HEK293 (cell line): ENCODE data around the gene PIGQ.

Experiments
- CTCF ChIA-PET: fragments of 350-600 bp; formaldehyde crosslinking; extraction: SDS; loops from one replicate; lab custom pipeline; 2021; ENCODE audit warnings: antibody characterized with exemption; lab: Yijun Ruan, JAX
- POLR2A ChIA-PET: fragments of 300-600 bp; formaldehyde crosslinking; extraction: SDS; loops from one replicate; lab custom pipeline; 2020; ENCODE audit warnings: antibody characterized with exemption, inconsistent platforms; lab: Yijun Ruan, JAX
- H3K27ac ChIP-seq: fragments of 200-500 bp; sonication (Bioruptor generic); 2 replicates; pipeline ENCODE4 v1.5.1; 2014; ENCODE audit warnings: low read depth, low read length, control low read depth, inconsistent platforms; ENCODE audit errors: extremely low read depth
- H3K36me3 ChIP-seq, 2 experiments: fragments of 200-500 bp in 1 of 2; sonication (Bioruptor generic) in 1 of 2; 1 replicate in 1 of 2; 2 replicates in 1 of 2; pipeline ENCODE4 v1.5.1; 2014 to 2017; ENCODE audit warnings: inconsistent platforms in 2 of 2, low read length in 2 of 2; ENCODE audit not compliant: control insufficient read depth in 2 of 2, insufficient read depth in 1 of 2
- H3K4me1 ChIP-seq: fragments of 200-500 bp; sonication (Bioruptor generic); 2 replicates; pipeline ENCODE4 v1.5.1; 2014; ENCODE audit warnings: mild to moderate bottlenecking, low read length, inconsistent platforms; ENCODE audit not compliant: control insufficient read depth, insufficient read depth
- H3K4me3 ChIP-seq: 2 replicates; pipeline ENCODE4 v1.5.1; 2011; ENCODE audit warnings: low read depth, mild to moderate bottlenecking, control low read depth, low read length, moderate library complexity
- H3K9me3 ChIP-seq: fragments of 200-500 bp; sonication (Bioruptor generic); 2 replicates; pipeline ENCODE4 v1.5.1; 2014; ENCODE audit warnings: low read depth, low read length, inconsistent platforms; ENCODE audit not compliant: control insufficient read depth, insufficient read depth
- AEBP2 ChIP-seq: fragments of 450-650 bp; formaldehyde crosslinking; IDR thresholded peaks from 2 replicates; pipeline ENCODE4 v1.5.1; 2016; ENCODE audit warnings: missing biosample characterization, missing genetic modification characterization, borderline replicate concordance
- GLIS2 ChIP-seq: fragments of 450-650 bp; formaldehyde crosslinking; IDR thresholded peaks from 2 replicates; pipeline ENCODE4 v1.5.1; 2016; ENCODE audit warnings: missing biosample characterization, missing genetic modification characterization
- KLF1 ChIP-seq: fragments of 450-650 bp; formaldehyde crosslinking; IDR thresholded peaks from 2 replicates; pipeline ENCODE4 v1.5.1; 2016; ENCODE audit warnings: missing biosample characterization, missing genetic modification characterization
- SP2 ChIP-seq: fragments of 450-650 bp; formaldehyde crosslinking; IDR thresholded peaks from 2 replicates; pipeline ENCODE4 v1.5.1; 2016; ENCODE audit warnings: missing biosample characterization, missing genetic modification characterization
- ZBTB10 ChIP-seq: fragments of 450-650 bp; formaldehyde crosslinking; IDR thresholded peaks from 2 replicates; pipeline ENCODE4 v1.5.1; 2016; ENCODE audit warnings: missing biosample characterization, missing genetic modification characterization
- ZEB2 ChIP-seq: fragments of 450-650 bp; formaldehyde crosslinking; IDR thresholded peaks from 2 replicates; pipeline ENCODE4 v1.5.1; 2016; ENCODE audit warnings: missing biosample characterization, missing genetic modification characterization
- ZNF341 ChIP-seq: fragments of 450-650 bp; formaldehyde crosslinking; IDR thresholded peaks from 2 replicates; pipeline ENCODE4; 2016; ENCODE audit warnings: low read depth, missing biosample characterization, missing genetic modification characterization
- ZNF391 ChIP-seq: fragments of 450-650 bp; formaldehyde crosslinking; IDR thresholded peaks from 2 replicates; pipeline ENCODE4 v1.5.1; 2016; ENCODE audit warnings: low read depth, missing biosample characterization, missing genetic modification characterization, borderline replicate concordance
- ZNF473 ChIP-seq: fragments of 450-650 bp; formaldehyde crosslinking; IDR thresholded peaks from 2 replicates; pipeline ENCODE4 v1.5.1; 2017; ENCODE audit warnings: missing biosample characterization, missing genetic modification characterization
- ZNF530 ChIP-seq: fragments of 450-650 bp; formaldehyde crosslinking; IDR thresholded peaks from 2 replicates; pipeline ENCODE4 v1.5.1; 2016; ENCODE audit warnings: low read depth, missing biosample characterization, missing genetic modification characterization
- ZNF580 ChIP-seq: fragments of 450-650 bp; formaldehyde crosslinking; IDR thresholded peaks from 2 replicates; pipeline ENCODE4 v1.5.1; 2016; ENCODE audit warnings: missing biosample characterization, missing genetic modification characterization
- ZNF621 ChIP-seq: fragments of 450-650 bp; formaldehyde crosslinking; IDR thresholded peaks from 2 replicates; pipeline ENCODE4 v1.5.1; 2017; ENCODE audit warnings: missing biosample characterization, missing genetic modification characterization
- ZNF664 ChIP-seq: fragments of 450-650 bp; formaldehyde crosslinking; IDR thresholded peaks from 2 replicates; pipeline ENCODE4 v1.5.1; 2016; ENCODE audit warnings: missing biosample characterization, missing genetic modification characterization
- ZNF785 ChIP-seq: fragments of 450-650 bp; formaldehyde crosslinking; IDR thresholded peaks from 2 replicates; pipeline ENCODE4 v1.5.1; 2016; ENCODE audit warnings: missing biosample characterization, missing genetic modification characterization

Gene PIGQ

GRCh38 chr16:535446-536405 is 34.0 kb upstream of the PIGQ start (continued):
- TF ChIP-seq ZBTB10 = no peak
- TF ChIP-seq AEBP2 (tag by site-specific recombination) = no peak
- peak; percentile 18; the same call in 1 of the 2 replicates for TF ChIP-seq SP2 (tag by site-specific recombination)

- Histone ChIP-seq H3K4me3 (no peak overlapping the region), H3K27ac (no peak overlapping the region), H3K4me1 (no peaks in the 10 kb centered on the region), H3K9me3 (no peaks in the 10 kb centered on the region), H3K36me3 (peaks cover 0 to 50% of the 10 kb centered on the region in 2 experiments; a peak in 2 of 3 replicates)
- CTCF ChIA-PET = interaction anchor here (0.5 to 0.6 kb wide), 2 partner anchors 69 to 136 kb away, joined by 3 read pairs; no protein-coding TSS in a partner anchor
- TF ChIP-seq ZNF664 (no peak), ZNF580 (tag by site-specific recombination) (no peak), KLF1 (tag by site-specific recombination) (no peak), ZNF341 (tag by site-specific recombination) (no peak), AEBP2 (tag by site-specific recombination) (no peak), ZEB2 (tag by site-specific recombination) (no peak), ZNF473 (no peak), ZNF785 (tag by site-specific recombination) (no peak), GLIS2 (no peak), ZNF391 (tag by site-specific recombination) (no peak), ZNF621 (tag by site-specific recombination) (no peak), ZNF530 (tag by site-specific recombination) (no peak)
- POLR2A ChIA-PET = interaction anchor here (1.5 kb wide), 1 partner anchor 9 kb away, joined by 5 read pairs; the partner anchor contains the start of gene CAPN15
Measured at GRCh38 chr16:536746-537145, 33.0 kb upstream of the PIGQ start.
